Lung (tissue), 12 donors: ENCODE results near the gene NDUFA7. TPM values are rescaled to one million over a fixed set of nuclear protein-coding genes. Genes with fewer than 3 reads are reported as not detected.
"Not testable (repeated sequence)": the region's sequence is repeated elsewhere in the genome, so short reads cannot be mapped to it uniquely, and the experiment has no call there.

Source experiments
- ATAC-seq: fragments of 200-7000 bp; cut with Tn5 transposase; one replicate; pipeline ENCODE4 v1.9.1; 2020; ENCODE audit warnings: moderate number of reproducible peaks; ENCODE audit not compliant: insufficient read depth, low FRiP score
- DNase-seq, 3 donors: peaks; one replicate each; pipeline ENCODE4 v3.0.0-alpha.2; 2013 to 2017
- H3K27ac ChIP-seq, 2 donors: one replicate each; pipeline ENCODE4 v1.5.1; 2013; ENCODE audit warnings: mild to moderate bottlenecking in 2 of 2, moderate library complexity in 2 of 2, control low read depth in 1 of 2, inconsistent platforms in 1 of 2, low read depth in 1 of 2, low read length in 1 of 2
- H3K27me3 ChIP-seq, 3 donors: one replicate each; pipeline ENCODE4 v1.5.1; 2013; ENCODE audit warnings: low read length in 2 of 3; ENCODE audit not compliant: control insufficient read depth in 3 of 3, insufficient read depth in 3 of 3
- H3K36me3 ChIP-seq, 4 donors: one replicate each; pipeline ENCODE4 v1.5.1; 2013; ENCODE audit warnings: low read length in 4 of 4, mild to moderate bottlenecking in 1 of 4, moderate library complexity in 1 of 4; ENCODE audit not compliant: control insufficient read depth in 4 of 4, insufficient read depth in 4 of 4
- H3K4me1 ChIP-seq, 5 donors: one replicate each; pipeline ENCODE4 v1.5.1; 2013; ENCODE audit warnings: low read length in 5 of 5, mild to moderate bottlenecking in 2 of 5, moderate library complexity in 1 of 5; ENCODE audit not compliant: control insufficient read depth in 5 of 5, insufficient read depth in 5 of 5
- H3K4me3 ChIP-seq: one replicate; pipeline ENCODE4 v1.5.1; 2013; ENCODE audit warnings: mild to moderate bottlenecking, control low read depth, moderate library complexity
- H3K9ac ChIP-seq, 2 donors: one replicate each; pipeline ENCODE4 v1.5.1; 2013; ENCODE audit warnings: low read length in 2 of 2, control low read depth in 1 of 2; ENCODE audit not compliant: insufficient read depth in 1 of 2
- H3K9me3 ChIP-seq, 4 donors: one replicate each; pipeline ENCODE4 v1.5.1; 2013; ENCODE audit warnings: low read length in 3 of 4, mild to moderate bottlenecking in 1 of 4, moderate library complexity in 1 of 4; ENCODE audit not compliant: control insufficient read depth in 4 of 4, insufficient read depth in 3 of 4
- CTCF ChIP-seq: IDR thresholded peaks from 2 replicates; pipeline ENCODE4 v1.5.1; 2012; ENCODE audit warnings: mild to moderate bottlenecking; ENCODE audit errors: control extremely low read depth, extremely low read depth
- WGBS, 2 donors: extraction: QIAGEN DNeasy Blood & Tissue Kit; methylation state at CpG; one replicate each; pipeline ENCODE4 v1.1.7; 2013; 5-methylcytosine and 5-hydroxymethylcytosine counted together
- polyA plus RNA-seq, 2 donors: library from polyadenylated mRNA; stranded (reverse); fragments of 200-250 nt; gene quantifications; one replicate each; pipeline ENCODE4 v1.2.1, GENCODE V29; 2013
- total RNA-seq, 2 donors: library from RNA; depleted of rRNA in 1 of 2; stranded (reverse); fragments of >200 nt in 1 of 2; gene quantifications; one replicate each; pipeline ENCODE4 v1.2.1, GENCODE V29; 2014 to 2021
- donor health status: control.
- donor health status: control.
- donor health status: Bipolar disorder and iron deficiency.
- donor health status: healthy.
- donor health status: DM: yes; HTN: yes; CAD: no.

The NDUFA7 gene
- total and polyA plus RNA-seq, 4 donors, result 10.6 to 239 (median 86.8) TPM

DNA sequence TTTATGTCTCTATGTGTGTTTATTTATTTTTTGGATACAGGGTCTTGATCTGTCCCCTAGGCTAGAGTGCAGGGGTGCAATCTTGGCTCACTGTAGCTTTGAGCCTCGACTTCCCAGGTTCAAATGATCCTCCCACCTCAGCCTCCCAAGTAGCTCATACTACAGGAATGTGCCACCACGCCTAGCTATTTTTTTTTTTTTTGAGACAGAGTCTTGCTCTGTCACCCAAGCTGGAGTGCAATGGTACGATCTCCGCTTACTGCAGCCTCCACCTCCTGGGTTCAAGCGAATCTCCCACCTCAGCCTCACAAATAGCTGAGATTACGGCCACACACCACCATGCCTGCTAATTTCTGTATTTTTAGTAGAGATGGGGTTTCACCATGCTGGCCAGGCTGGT, 37.8 kb upstream of the NDUFA7 start:
- TF ChIP-seq CTCF, result no peak
- DNase-seq (no peak), ATAC-seq (no peak)
- Histone ChIP-seq H3K36me3 (no peaks in the 10 kb centered on the region), H3K27ac (no peak overlapping the region), H3K4me1 (peaks cover 0 to 16% (median 14%) of the 10 kb centered on the region in 5 donors), H3K4me3 (no peak overlapping the region), H3K9ac (no peak overlapping the region), H3K9me3 (no peaks in the 10 kb centered on the region), H3K27me3 (peaks cover 0 to 2% (median 0%) of the 10 kb centered on the region in 3 donors)
- WGBS, 2 donors, result 94 to 98% methylated on average over 6 of the region's 6 CpGs

- Histone ChIP-seq H3K4me1 (peaks cover 0 to 11% (median 9%) of the 10 kb centered on the region in 5 donors), H3K9ac (no peak overlapping the region), H3K27me3 (no peaks in the 10 kb centered on the region), H3K36me3 (no peaks in the 10 kb centered on the region), H3K27ac (no peak overlapping the region), H3K9me3 (no peaks in the 10 kb centered on the region), H3K4me3 (no peak overlapping the region)
- no peak for TF ChIP-seq CTCF
- no peak for ATAC-seq
- WGBS, 2 donors, result 77 to 80% methylated on average over 4 of the region's 4 CpGs
- no peak for DNase-seq
Measured at GRCh38 chr19:8357007-8357521, 35.9 kb upstream of the NDUFA7 start.

- Histone ChIP-seq H3K9me3 (no peaks in the 10 kb centered on the region), H3K9ac (no peak overlapping the region), H3K4me3 (no peak overlapping the region), H3K36me3 (no peaks in the 10 kb centered on the region), H3K27me3 (no peaks in the 10 kb centered on the region), H3K4me1 (peaks cover 0 to 9% (median 5%) of the 10 kb centered on the region in 5 donors), H3K27ac (peak overlapping the region in 1 of 2 donors; percentile 45)
- TF ChIP-seq CTCF, result no peak
- 52 to 74% methylated on average over 6 of the region's 6 CpGs for WGBS, 2 donors
- peak; percentile 84 for ATAC-seq
- no peak for DNase-seq
Measured at GRCh38 chr19:8355631-8356402, 34.6 kb upstream of the NDUFA7 start.

DNA sequence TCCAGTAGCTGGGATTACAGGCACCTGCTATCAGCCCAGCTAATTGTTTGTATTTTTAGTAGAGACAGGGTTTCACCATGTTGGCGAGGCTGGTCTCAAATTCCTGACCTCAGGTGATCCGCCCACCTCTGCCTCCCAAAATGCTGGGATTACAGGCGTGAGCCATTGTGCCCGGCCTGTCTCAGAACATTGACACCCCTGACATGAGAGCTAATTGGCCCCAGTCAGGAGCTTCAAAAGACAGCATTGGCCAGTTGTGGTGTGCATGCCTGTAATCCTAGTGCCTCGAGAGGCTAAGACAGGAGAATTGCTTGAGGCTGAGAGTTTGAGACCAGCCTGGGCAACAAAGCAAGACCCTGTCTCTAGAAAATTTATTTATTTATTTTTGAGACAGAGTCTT, 31.7 kb upstream of the NDUFA7 start:
- H3K9me3 ChIP-seq, H3K4me1 ChIP-seq, ATAC-seq, H3K36me3 ChIP-seq, H3K27ac ChIP-seq, DNase-seq, H3K27me3 ChIP-seq, H3K4me3 ChIP-seq, H3K9ac ChIP-seq: not testable (repeated sequence)
- WGBS, 2 donors, result 68 to 77% methylated on average over 5 of the region's 5 CpGs
